Omental fat pad (tissue), 4 donors: ENCODE measurements around the gene ZFYVE1. TPM values are rescaled to one million over a fixed set of nuclear protein-coding genes. Genes with fewer than 3 reads are reported as not detected.
"Not testable (repeated sequence)": the region's sequence is repeated elsewhere in the genome, so short reads cannot be mapped to it uniquely, and the experiment has no call there.

ENCODE experiments used
- ATAC-seq: fragments of 150-250 bp; one replicate; pipeline ENCODE4 v1.9.1; 2016; ENCODE audit warnings: mild to moderate bottlenecking, moderate library complexity; ENCODE audit not compliant: low FRiP score
- DNase-seq: peaks from one replicate; pipeline ENCODE4 v3.0.0-alpha.2; 2019; ENCODE audit warnings: low spot score
- CTCF ChIP-seq, 3 donors: fragments of 450-650 bp; IDR thresholded peaks; one replicate each; pipeline ENCODE4 v1.5.1; 2016 to 2017; ENCODE audit warnings: antibody characterized with exemption in 3 of 3, mild to moderate bottlenecking in 3 of 3, moderate library complexity in 2 of 3
- total RNA-seq, 4 donors: library from RNA; depleted of rRNA; stranded (reverse); fragments of >200 nt; gene quantifications; one replicate each; pipeline ENCODE4 v1.1.0, GENCODE V29; 2016

Gene ZFYVE1
- total RNA-seq, 4 donors from 2014 or later: 16.5 to 24.1 (median 16.6) TPM

GRCh38 chr14:73022051-73022450, 4.9 kb downstream of the ZFYVE1 start:
- ATAC-seq (no peak), DNase-seq (no peak)
- no peak for TF ChIP-seq CTCF (IDR thresholded peaks at IDR 0.05)

- not testable (repeated sequence) for ATAC-seq, DNase-seq
Measured at GRCh38 chr14:73016011-73016410, 10.9 kb downstream of the ZFYVE1 start.

- not testable (repeated sequence) for DNase-seq, ATAC-seq
Measured at GRCh38 chr14:73015552-73015951, 11.4 kb downstream of the ZFYVE1 start.

- no peak for TF ChIP-seq CTCF (IDR thresholded peaks at IDR 0.05)
- ATAC-seq (no peak), DNase-seq (no peak)
Measured at GRCh38 chr14:73014105-73014504, 12.8 kb downstream of the ZFYVE1 start.

- ATAC-seq, DNase-seq: not testable (repeated sequence)
Measured at GRCh38 chr14:73011189-73011588, 15.7 kb downstream of the ZFYVE1 start.

GRCh38 chr14:73008501-73008900, 18.4 kb downstream of the ZFYVE1 start:
- ATAC-seq: no peak

GRCh38 chr14:73007835-73008234, 19.1 kb downstream of the ZFYVE1 start:
- ATAC-seq (no peak), DNase-seq (no peak)
- no peak for TF ChIP-seq CTCF (IDR thresholded peaks at IDR 0.05)

More at GRCh38 chr14:73008501-73008900, 18.4 kb downstream of the ZFYVE1 start:
- no peak for DNase-seq
- TF ChIP-seq CTCF (IDR thresholded peaks at IDR 0.05): no peak

GRCh38 chr14:73004641-73005040, 22.3 kb downstream of the ZFYVE1 start:
- not testable (repeated sequence) for DNase-seq, ATAC-seq

- no peak for TF ChIP-seq CTCF (IDR thresholded peaks at IDR 0.05)
- DNase-seq (no peak), ATAC-seq (no peak)
Measured at GRCh38 chr14:73003681-73004080, 23.2 kb downstream of the ZFYVE1 start.
